CD4-positive, alpha-beta T cell (primary cell): ENCODE results near the gene CPNE7. TPM values are rescaled to one million over a fixed set of nuclear protein-coding genes. Genes with fewer than 3 reads are reported as not detected.

Source experiments
- ATAC-seq: fragments of 200-7000 bp; cut with Tn5 transposase; one replicate; pipeline ENCODE4 v1.10.0; 2022; ENCODE audit warnings: mild to moderate bottlenecking; ENCODE audit not compliant: poor library complexity
- CTCF ChIA-PET: fragments of 350-600 bp; sonication (Branson Sonifier 250); formaldehyde crosslinking; loops from one replicate; lab custom pipeline; 2021; ENCODE audit warnings: antibody characterized with exemption, inconsistent platforms; lab: Charles Lee
- POLR2A ChIA-PET: fragments of 350-600 bp; sonication (Branson Sonifier 250); formaldehyde crosslinking; loops from one replicate; lab custom pipeline; 2021; ENCODE audit warnings: antibody characterized with exemption, inconsistent platforms; lab: Charles Lee
- DNase-seq, 14 experiments: peaks; one replicate each; pipeline ENCODE4 v3.0.0-alpha.2; 2013 to 2020; ENCODE audit warnings: mixed read lengths in 2 of 14
- H3K27ac ChIP-seq, 2 donors: one replicate each; pipeline versions ENCODE4 v1.5.1 to v1.7.0; 2013; ENCODE audit warnings: low read length in 2 of 2, low read depth in 1 of 2, mild to moderate bottlenecking in 1 of 2
- H3K27me3 ChIP-seq, 2 experiments: 1 replicate in 1 of 2; 2 replicates in 1 of 2; pipeline versions ENCODE4 v1.6.1 to v1.7.0; 2013; ENCODE audit warnings: low read length in 2 of 2, control low read depth in 1 of 2, mild to moderate bottlenecking in 1 of 2, moderate library complexity in 1 of 2; ENCODE audit not compliant: insufficient read depth in 2 of 2, control insufficient read depth in 1 of 2
- H3K36me3 ChIP-seq: one replicate; pipeline ENCODE4 v1.6.1; 2013; ENCODE audit warnings: low read length, control low read depth; ENCODE audit not compliant: insufficient read depth
- H3K4me1 ChIP-seq: one replicate; pipeline ENCODE4 v1.6.1; 2013; ENCODE audit warnings: low read length, control low read depth; ENCODE audit not compliant: insufficient read depth
- H3K4me3 ChIP-seq: one replicate; pipeline ENCODE4 v1.5.1; 2013; ENCODE audit warnings: mild to moderate bottlenecking, low read length, moderate library complexity
- H3K9me3 ChIP-seq, 2 experiments: 1 replicate in 1 of 2; 2 replicates in 1 of 2; pipeline versions ENCODE4 v1.6.1 to v1.7.0; 2013; ENCODE audit warnings: low read length in 2 of 2, mild to moderate bottlenecking in 2 of 2, control low read depth in 1 of 2, moderate library complexity in 1 of 2; ENCODE audit not compliant: control insufficient read depth in 1 of 2, insufficient read depth in 1 of 2
- H3K27ac Mint-ChIP-seq: one replicate; pipeline ENCODE4 v1.8.0; 2020; ENCODE audit warnings: mixed read lengths
- H3K27me3 Mint-ChIP-seq: one replicate; pipeline ENCODE4 v1.8.0; 2021; ENCODE audit warnings: mixed read lengths
- H3K36me3 Mint-ChIP-seq: one replicate; pipeline ENCODE4 v1.8.0; 2021; ENCODE audit warnings: low read depth, mixed read lengths
- H3K4me1 Mint-ChIP-seq: one replicate; pipeline ENCODE4 v1.8.0; 2021; ENCODE audit warnings: low read depth, mixed read lengths
- H3K4me3 Mint-ChIP-seq: one replicate; pipeline ENCODE4 v1.8.0; 2020; ENCODE audit warnings: mild to moderate bottlenecking, mixed read lengths
- H3K9me3 Mint-ChIP-seq: one replicate; pipeline ENCODE4 v1.8.0; 2020; ENCODE audit warnings: mixed read lengths
- intact Hi-C, 2 experiments: fragments of 100-400 bp; cut with DNase I in 1 of 2; cut with micrococcal nuclease in 1 of 2; formaldehyde crosslinking; loops; one replicate each; pipeline versions ENCODE4 v1.15.1 to v1.9.0; 2023 to 2025; cut with DNase I, micrococcal nuclease
- total RNA-seq, 174 experiments: library from RNA in 2 of 174; stranded (reverse) in 2 of 174; gene quantifications; one replicate each; pipeline ENCODE4 v1.2.3 and lab custom pipeline; 2021 to 2026
- TF ChIP-seq, protein P1 (sequence below): fragments of 200-600 bp; IDR thresholded peaks from one replicate; pipeline ENCODE4 v1.8.0; 2022; ENCODE audit warnings: antibody characterized with exemption, mild to moderate bottlenecking

Gene CPNE7
- total RNA-seq, 2 experiments from 2014 or later: 1.0 to 1.3 TPM

DNA sequence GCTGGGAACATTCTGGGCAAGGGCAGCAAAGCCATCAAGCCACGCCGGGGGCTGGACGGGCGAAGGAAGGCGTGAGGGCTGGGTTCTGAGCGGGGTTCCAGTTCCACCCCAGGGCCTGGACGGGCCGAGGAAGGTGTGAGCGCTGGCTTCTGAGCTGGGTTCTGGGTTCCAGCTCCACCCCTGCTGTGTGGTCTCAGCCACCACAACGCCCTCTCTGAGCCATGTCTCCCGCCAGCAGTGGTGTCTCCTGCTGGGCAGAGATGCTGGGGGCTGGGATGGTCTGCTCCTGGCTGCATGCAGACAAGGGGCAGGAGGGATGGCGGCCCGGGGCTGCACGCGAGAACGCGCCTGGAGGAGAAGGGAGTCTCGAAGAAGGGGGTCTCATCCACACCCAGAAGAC lies 3.9 kb upstream of the CPNE7 start:
- ATAC-seq (no peak), DNase-seq (no peak)
- H3K36me3 Mint-ChIP-seq: no peaks in the 10 kb centered on the region
- H3K27ac Mint-ChIP-seq: no peak overlapping the region
- Histone ChIP-seq H3K4me1 (peaks cover 34% of the 10 kb centered on the region), H3K9me3 (peaks cover 0 to 7% of the 10 kb centered on the region in 2 experiments), H3K27me3 (peaks cover 11 to 14% of the 10 kb centered on the region in 2 experiments), H3K4me3 (no peak overlapping the region), H3K36me3 (no peaks in the 10 kb centered on the region), H3K27ac (no peak overlapping the region)
- ChIA-PET POLR2A (interaction anchor here (0.8 kb wide), 1 partner anchor 10 kb away, joined by 4 read pairs; no protein-coding TSS in a partner anchor), CTCF (no interaction called here)
- TF ChIP-seq, protein P1, sequence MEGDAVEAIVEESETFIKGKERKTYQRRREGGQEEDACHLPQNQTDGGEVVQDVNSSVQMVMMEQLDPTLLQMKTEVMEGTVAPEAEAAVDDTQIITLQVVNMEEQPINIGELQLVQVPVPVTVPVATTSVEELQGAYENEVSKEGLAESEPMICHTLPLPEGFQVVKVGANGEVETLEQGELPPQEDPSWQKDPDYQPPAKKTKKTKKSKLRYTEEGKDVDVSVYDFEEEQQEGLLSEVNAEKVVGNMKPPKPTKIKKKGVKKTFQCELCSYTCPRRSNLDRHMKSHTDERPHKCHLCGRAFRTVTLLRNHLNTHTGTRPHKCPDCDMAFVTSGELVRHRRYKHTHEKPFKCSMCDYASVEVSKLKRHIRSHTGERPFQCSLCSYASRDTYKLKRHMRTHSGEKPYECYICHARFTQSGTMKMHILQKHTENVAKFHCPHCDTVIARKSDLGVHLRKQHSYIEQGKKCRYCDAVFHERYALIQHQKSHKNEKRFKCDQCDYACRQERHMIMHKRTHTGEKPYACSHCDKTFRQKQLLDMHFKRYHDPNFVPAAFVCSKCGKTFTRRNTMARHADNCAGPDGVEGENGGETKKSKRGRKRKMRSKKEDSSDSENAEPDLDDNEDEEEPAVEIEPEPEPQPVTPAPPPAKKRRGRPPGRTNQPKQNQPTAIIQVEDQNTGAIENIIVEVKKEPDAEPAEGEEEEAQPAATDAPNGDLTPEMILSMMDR: no peak
- H3K27me3 Mint-ChIP-seq: peaks cover 17% of the 10 kb centered on the region
- no peaks in the 10 kb centered on the region for H3K9me3 Mint-ChIP-seq
- no peak overlapping the region for H3K4me3 Mint-ChIP-seq
- peaks cover 22% of the 10 kb centered on the region for H3K4me1 Mint-ChIP-seq
- intact Hi-C loops: loop anchor here in 1 of 2 experiments (10.0 kb wide), 1 partner anchor 293 kb away; no protein-coding TSS in a partner anchor

DNA sequence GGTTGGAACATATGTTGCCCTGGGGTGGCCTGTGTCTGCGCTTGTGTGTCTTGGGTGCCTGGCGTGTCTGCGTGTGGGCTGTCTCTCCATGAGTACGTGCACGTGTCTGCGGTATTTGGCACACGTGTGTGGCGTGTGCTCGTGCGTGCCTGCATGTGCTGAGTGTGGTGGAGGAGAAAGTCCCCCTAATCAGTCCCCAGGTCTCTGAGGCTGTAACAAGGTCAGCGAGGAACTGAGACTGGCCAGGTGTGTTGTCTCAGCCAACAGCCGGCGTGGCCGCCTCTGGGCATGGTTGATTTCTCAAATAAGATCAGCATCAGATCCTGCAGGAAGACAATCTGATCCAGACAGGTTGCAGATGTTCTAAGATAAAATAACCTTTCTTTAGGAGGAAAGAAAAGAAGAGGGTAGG lies 3.5 kb upstream of the CPNE7 start:
- H3K9me3 Mint-ChIP-seq: no peaks in the 10 kb centered on the region
- no peaks in the 10 kb centered on the region for H3K36me3 Mint-ChIP-seq
- no peak for DNase-seq

DNA sequence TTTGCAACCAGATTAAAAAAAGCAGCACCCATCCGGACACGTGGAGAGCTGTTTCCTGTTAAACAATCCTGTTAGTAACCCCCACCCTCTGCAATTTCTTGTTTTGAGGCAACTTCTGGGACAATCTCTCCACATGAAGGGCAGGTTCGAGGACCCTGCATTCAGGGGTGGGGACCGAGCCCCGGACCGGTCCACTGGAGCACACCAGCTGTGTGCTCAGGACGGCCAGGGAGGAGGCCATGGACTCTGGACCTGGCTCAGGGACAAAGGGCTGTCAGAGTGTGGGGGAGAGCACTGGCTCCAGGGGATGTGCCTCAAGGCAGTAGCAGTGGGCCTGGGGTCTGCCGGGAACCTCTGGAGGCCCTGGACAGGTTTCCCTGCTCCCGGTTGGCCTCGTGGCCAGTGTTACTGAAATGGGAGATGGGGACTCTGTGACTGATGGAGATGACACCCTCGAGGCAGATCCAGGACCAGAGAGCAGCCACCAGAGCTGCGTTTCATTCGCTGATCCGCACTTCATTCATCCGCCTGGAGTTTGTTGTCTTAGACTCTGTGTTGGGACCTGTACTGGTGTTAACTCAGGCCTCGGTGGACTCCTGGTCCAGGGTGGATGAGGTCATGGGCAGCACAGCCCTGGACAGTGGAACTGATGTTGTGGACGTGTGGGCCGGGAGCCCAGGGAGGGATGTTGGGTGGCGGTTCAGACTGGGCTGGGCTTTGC lies 2.9 kb upstream of the CPNE7 start:
- ATAC-seq: no peak
- H3K4me1 Mint-ChIP-seq: peaks cover 18% of the 10 kb centered on the region

More for the DNA sequence above, 3.5 kb upstream of the CPNE7 start:
- intact Hi-C loops: loop anchor here in 1 of 2 experiments (10.0 kb wide), 1 partner anchor 293 kb away; no protein-coding TSS in a partner anchor
- H3K27ac Mint-ChIP-seq: peak overlapping the region; percentile 25
- POLR2A ChIA-PET: interaction anchor here (0.8 kb wide), 1 partner anchor 10 kb away, joined by 4 read pairs; no protein-coding TSS in a partner anchor
- no peak overlapping the region for H3K4me3 Mint-ChIP-seq
- ATAC-seq: no peak
- H3K9me3 ChIP-seq: peaks cover 0 to 7% of the 10 kb centered on the region in 2 experiments
- H3K27me3 Mint-ChIP-seq: peaks cover 17% of the 10 kb centered on the region
- H3K4me3 ChIP-seq: no peak overlapping the region
- H3K4me1 ChIP-seq: peaks cover 34% of the 10 kb centered on the region
- H3K36me3 ChIP-seq: no peaks in the 10 kb centered on the region
- H3K4me1 Mint-ChIP-seq: peaks cover 22% of the 10 kb centered on the region
- H3K27me3 ChIP-seq: peaks cover 11 to 14% of the 10 kb centered on the region in 2 experiments
- TF ChIP-seq, protein P1: no peak
- CTCF ChIA-PET: no interaction called here
- H3K27ac ChIP-seq: no peak overlapping the region

More for the DNA sequence above, 2.9 kb upstream of the CPNE7 start:
- no peak overlapping the region for H3K27ac ChIP-seq
- intact Hi-C loops: loop anchor here in 1 of 2 experiments (10.0 kb wide), 1 partner anchor 292 kb away; no protein-coding TSS in a partner anchor
- peaks cover 0 to 7% of the 10 kb centered on the region in 2 experiments for H3K9me3 ChIP-seq
- Mint-ChIP-seq H3K4me3 (no peak overlapping the region), H3K9me3 (no peaks in the 10 kb centered on the region), H3K27me3 (peaks cover 20% of the 10 kb centered on the region), H3K27ac (no peak overlapping the region), H3K36me3 (no peaks in the 10 kb centered on the region)
- ChIA-PET POLR2A (interaction anchor here (0.8 kb wide), 1 partner anchor 11 kb away, joined by 4 read pairs; no protein-coding TSS in a partner anchor), CTCF (no interaction called here)
- DNase-seq: no peak
- H3K36me3 ChIP-seq: no peaks in the 10 kb centered on the region
- TF ChIP-seq, protein P1: no peak
- H3K4me1 ChIP-seq: peaks cover 34% of the 10 kb centered on the region
- H3K4me3 ChIP-seq: no peak overlapping the region
- H3K27me3 ChIP-seq: peaks cover 11 to 14% of the 10 kb centered on the region in 2 experiments
